LNCaP clone FGC (cell line): Measurements from ENCODE around the gene PCDHGC4.

Experiments used
- DNase-seq: peaks from one replicate; pipeline ENCODE4 v3.0.0-alpha.2; 2011; ENCODE audit warnings: low read depth
- H3K4me3 ChIP-seq: 2 replicates; pipeline ENCODE4 v1.5.1; 2011; ENCODE audit warnings: mild to moderate bottlenecking, low read depth, low read length, control low read depth
- TF ChIP-seq, protein P1 (sequence below): IDR thresholded peaks from 2 replicates; pipeline ENCODE4 v1.5.1; 2012; ENCODE audit warnings: mild to moderate bottlenecking; ENCODE audit not compliant: control insufficient read depth, insufficient read depth; ENCODE audit errors: extremely low read depth

Gene PCDHGC4

GRCh38 chr5:141484641-141485311 lies at the start of gene PCDHGC4:
Gene PCDHGC4, plus strand, starts transcription at chr5:141485030. Its CDS starts 144 bp downstream, at chr5:141485174.
- no peak within 1 kb of the TSS for H3K4me3 ChIP-seq
- no peak for DNase-seq
- TF ChIP-seq, protein P1, sequence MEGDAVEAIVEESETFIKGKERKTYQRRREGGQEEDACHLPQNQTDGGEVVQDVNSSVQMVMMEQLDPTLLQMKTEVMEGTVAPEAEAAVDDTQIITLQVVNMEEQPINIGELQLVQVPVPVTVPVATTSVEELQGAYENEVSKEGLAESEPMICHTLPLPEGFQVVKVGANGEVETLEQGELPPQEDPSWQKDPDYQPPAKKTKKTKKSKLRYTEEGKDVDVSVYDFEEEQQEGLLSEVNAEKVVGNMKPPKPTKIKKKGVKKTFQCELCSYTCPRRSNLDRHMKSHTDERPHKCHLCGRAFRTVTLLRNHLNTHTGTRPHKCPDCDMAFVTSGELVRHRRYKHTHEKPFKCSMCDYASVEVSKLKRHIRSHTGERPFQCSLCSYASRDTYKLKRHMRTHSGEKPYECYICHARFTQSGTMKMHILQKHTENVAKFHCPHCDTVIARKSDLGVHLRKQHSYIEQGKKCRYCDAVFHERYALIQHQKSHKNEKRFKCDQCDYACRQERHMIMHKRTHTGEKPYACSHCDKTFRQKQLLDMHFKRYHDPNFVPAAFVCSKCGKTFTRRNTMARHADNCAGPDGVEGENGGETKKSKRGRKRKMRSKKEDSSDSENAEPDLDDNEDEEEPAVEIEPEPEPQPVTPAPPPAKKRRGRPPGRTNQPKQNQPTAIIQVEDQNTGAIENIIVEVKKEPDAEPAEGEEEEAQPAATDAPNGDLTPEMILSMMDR = no peak

GRCh38 chr5:141437221-141437620 lies 47.6 kb upstream of the PCDHGC4 start:
- TF ChIP-seq, protein P1 = no peak
- no peak overlapping the region for H3K4me3 ChIP-seq
- no peak for DNase-seq

DNA sequence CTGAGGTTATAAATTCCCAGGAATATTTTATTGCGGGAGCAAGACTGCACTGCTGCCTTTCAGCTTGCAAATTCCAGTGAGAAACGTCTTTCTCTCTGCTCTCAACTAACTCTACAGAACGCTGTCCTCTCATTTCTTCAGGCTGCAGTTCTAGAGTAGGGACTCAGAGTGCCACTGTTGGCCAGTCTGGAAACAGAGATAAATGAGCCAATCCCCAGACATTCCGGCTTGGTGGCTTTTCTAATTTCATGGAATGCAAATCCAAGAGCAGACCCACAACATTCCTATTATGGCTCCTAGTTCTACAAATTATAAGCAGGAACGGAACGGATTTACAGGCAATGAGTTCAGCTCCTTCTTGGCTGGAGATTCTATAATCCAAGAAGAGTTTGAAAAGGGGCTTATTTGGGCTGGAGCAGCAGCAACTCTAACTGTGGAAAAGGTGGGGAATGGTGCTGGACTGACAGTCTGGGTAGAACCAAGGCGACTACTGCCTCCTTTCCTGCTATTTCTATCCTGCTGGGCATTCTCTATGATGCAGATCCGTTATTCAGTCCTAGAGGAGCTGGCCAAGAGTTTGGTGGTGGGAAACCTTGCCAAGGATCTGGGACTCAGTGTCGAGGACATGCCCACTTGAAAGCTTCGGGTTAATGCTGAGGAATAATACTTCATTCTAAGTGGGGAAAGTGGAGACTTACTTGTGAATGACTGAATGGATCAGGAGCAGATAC lies 45.3 kb upstream of the PCDHGC4 start:
- no peak overlapping the region for H3K4me3 ChIP-seq
- TF ChIP-seq, protein P1 = no peak
- DNase-seq = no peak

- DNase-seq = no peak
- H3K4me3 ChIP-seq = no peak overlapping the region
- TF ChIP-seq, protein P1 = no peak
Measured at GRCh38 chr5:141440341-141440740, 44.5 kb upstream of the PCDHGC4 start.

- TF ChIP-seq, protein P1 = no peak
- H3K4me3 ChIP-seq = no peak overlapping the region
- DNase-seq = no peak
Measured at GRCh38 chr5:141441571-141442170, 43.2 kb upstream of the PCDHGC4 start.

GRCh38 chr5:141465351-141465750 lies 19.5 kb upstream of the PCDHGC4 start:
- TF ChIP-seq, protein P1 = no peak
- H3K4me3 ChIP-seq = no peak overlapping the region
- DNase-seq = no peak
